Right hindlimb (tissue), 1 donor: ENCODE measurements around the gene ANKFN1.
"Not testable (repeated sequence)": the region's sequence is repeated elsewhere in the genome, so short reads cannot be mapped to it uniquely, and the experiment has no call there.

Source experiments
- DNase-seq: peaks from one replicate; pipeline ENCODE4 v3.0.0-alpha.2; 2018

Gene ANKFN1

DNA sequence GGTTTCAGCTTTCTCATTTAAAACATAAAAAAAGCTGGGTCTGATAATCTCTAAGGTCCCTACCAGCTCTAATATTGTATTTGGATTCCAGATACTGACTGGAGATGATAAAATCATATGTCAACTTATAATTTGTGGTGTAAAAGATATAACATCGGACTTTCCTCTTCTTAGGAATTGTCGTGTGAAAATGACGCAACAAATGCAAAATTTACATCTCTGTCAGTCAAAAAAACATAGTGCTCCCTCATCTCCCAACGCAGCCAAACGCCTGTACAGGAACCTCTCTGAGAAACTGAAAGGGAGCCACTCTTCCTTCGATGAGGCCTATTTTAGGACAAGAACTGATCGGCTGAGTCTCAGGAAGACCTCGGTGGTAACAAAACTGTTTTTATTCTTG lies 197.3 kb downstream of the ANKFN1 start:
- no peak for DNase-seq

- DNase-seq, result no peak
Observed at GRCh38 chr17:56351675-56352074, 198.4 kb downstream of the ANKFN1 start.

GRCh38 chr17:56358651-56359050 lies 205.4 kb downstream of the ANKFN1 start:
- DNase-seq, result no peak

DNA sequence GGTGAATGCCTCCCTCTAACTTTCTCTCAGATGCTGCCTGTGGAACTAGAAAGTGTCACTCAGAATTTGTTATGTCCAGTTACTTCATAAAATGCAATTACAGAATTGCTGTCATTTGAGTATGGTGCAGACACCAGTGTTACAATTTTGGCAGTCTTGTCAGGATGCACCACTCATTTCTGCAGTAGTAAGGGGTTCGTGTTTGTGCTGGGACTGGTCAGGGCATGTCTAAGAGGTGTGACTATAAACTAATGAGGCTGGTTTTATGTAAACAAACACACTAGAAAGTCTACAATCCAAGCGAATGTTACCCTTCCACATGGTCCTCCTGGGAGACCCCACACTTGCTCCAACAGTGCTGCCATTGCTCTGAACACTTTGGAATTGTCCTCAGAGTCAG lies 206.2 kb downstream of the ANKFN1 start:
- no peak for DNase-seq

DNA sequence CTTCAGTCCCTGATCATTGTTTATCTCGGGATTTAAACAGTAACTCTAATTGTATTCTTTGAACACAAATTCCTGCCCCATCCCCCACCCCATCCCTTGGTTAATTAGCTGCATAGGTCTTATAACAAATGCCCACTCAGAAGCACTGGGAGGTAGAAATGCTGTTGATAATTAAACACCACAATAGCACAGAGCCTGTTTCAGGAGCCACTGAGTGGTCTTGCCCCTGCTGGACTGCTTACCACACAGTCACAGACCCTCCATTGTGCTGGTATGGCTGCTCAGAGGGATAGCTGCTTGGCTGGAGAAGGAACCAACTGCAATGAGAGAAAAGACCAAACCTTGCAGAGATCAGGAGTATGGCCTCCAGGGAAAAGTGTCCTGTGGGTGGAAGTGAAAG lies 214.1 kb downstream of the ANKFN1 start:
- no peak for DNase-seq

DNA sequence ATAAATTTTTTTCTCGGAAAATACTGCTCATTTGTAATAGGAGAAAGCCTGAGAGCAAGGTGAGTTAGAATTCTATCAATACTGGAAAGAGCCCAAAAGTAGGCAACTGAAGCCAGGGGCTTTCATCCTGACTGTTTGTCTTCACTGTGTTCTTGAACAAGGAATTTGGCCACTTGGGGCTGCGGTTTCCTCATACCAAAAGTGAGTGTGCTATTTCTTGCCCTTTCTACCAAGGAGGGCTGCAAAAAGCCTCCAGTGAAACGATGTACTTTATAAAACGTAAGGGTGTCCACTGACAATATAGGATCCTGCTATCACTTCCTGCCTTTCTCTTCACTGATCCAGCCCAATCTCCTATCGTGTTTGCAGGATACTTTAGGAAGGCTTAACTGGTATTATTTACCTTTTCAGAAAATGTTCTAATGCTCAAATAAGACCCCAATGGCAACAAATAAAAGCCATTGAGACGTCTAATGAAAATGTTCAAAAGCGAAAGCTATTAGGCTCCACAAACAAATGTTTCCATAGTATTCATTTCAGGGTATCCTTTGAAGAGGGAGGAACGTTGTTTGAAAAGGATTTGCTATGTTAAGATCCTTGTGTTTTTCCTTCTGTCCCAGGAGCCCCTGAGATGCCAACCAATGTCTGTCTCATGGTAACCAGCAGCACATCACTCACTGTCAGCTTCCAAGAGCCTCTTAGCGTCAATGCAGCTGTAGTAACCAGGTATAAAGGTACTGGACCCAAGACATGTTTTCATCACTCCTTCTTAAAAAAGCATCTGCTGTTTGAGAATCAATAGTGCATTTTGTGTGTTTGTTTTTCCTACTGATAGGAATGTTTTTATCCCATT lies 220.9 kb downstream of the ANKFN1 start:
- no peak for DNase-seq

DNA sequence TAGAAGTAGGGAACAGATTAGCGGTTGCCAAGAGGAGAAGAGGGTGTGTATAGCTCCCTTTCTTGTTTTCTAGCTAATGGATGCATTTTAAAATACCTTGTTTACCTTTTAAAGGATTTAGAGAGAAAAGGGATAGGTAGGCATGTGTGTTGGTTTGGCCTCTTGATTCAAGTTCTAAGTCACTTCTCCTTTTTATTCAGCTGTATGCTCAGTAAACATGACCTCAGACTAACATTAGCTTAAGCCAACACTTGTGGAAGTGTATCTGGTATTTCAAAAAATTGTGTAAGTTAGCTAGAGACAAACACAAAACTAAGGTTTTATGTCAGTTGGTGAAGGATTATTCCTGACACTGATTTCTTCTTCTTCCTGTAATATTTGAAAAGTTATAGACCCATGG lies 236.1 kb downstream of the ANKFN1 start:
- DNase-seq, result no peak

DNA sequence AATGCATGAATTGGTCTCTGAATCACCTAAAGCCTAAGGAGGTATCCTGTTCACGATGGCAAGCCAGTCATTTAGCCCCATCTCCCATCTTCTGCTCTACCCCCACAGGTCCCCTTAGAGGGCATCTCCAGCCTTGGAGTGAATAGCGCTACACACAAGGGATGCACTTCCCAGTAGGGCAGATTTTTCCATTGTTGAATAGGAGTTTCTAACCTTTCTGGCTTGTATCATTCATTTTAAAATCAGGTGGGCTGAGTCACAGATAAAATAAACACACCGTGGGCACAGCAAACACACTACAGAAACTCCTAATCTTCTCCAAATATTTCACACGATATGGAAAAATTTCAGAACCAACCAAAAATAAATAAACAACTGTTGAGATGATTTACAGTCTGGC lies 239.0 kb downstream of the ANKFN1 start:
- DNase-seq, result no peak

DNA sequence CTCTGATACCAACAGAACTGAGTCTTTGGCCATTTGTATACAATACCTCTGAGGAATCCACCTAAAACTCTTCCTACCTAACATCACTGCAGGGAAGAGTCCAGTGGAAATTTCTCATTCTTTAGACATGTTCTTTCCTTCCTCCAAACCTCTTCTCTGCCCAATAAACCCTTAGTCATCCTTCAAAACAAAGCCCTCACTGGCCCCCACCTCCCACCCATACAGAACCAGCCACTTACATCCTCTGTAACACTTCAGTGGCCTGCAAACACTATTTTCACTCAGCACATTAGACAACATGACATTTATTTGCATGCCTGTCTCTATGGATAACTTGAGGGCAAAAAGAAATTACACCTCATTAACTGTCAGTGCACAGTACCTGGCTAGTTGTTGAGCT lies 239.9 kb downstream of the ANKFN1 start:
- no peak for DNase-seq

DNA sequence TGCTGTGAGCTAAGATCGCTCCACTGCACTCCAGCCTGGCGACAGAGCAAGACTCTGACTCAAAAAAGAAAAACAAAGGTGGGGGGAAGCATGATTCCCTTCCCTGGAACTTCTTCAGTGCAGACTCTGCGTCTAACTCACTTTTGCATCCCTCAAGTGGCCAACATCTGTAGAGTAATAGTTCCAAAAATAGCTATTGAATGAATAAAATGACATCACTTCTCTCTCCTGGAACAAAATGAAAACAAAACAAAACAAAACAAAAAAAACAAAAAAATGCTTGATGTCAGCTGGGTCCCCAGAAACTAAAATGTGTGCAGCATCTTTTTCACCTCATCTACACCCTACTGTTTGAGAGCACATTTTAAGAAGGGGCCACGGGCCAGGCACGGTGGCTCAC lies 242.5 kb downstream of the ANKFN1 start:
- DNase-seq, result no peak

DNA sequence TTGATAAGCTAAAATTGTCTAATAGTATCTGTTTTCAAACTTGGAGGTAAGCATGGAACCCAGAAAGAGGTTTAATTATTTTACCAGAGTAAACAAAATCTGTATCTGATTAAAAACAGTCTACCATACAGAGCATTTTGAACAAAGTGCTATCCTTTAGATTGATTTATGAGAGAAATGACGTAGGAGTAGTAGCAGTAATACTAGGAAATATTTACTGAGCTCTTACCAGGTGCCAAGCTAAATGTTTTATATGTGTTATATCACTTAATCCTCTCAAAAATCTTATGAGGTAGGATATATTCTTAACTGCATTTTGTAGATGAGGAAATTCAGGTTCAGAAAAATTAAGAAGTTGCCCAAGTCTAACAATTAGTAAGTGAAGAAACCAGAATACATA lies 253.8 kb downstream of the ANKFN1 start:
- no peak for DNase-seq

DNA sequence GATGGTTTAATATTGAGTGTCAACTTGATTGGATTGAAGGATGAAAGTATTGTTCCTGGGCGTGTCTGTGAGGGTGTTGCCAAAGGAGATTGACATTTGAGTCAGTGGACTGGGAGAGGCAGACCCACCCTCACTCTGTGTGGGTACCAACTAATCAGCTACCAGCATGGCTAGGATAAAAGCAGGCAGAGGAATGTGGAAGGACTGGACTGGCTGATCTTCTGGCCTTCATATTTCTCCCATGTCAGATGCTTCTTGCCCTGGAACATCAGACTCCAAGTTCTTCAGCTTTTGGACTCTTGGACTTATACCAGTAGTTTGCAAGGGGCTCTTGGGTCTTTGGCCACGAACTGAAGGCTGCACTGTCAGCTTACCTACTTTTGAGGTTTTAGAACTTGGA lies 259.1 kb downstream of the ANKFN1 start:
- not testable (repeated sequence) for DNase-seq

GRCh38 chr17:56416682-56417351 lies 263.5 kb downstream of the ANKFN1 start:
- no peak for DNase-seq

GRCh38 chr17:56424005-56424404 lies 270.7 kb downstream of the ANKFN1 start:
- no peak for DNase-seq

GRCh38 chr17:56424543-56425044 lies 271.3 kb downstream of the ANKFN1 start:
- DNase-seq, result no peak

GRCh38 chr17:56425483-56425882 lies 272.2 kb downstream of the ANKFN1 start:
- DNase-seq, result no peak

DNA sequence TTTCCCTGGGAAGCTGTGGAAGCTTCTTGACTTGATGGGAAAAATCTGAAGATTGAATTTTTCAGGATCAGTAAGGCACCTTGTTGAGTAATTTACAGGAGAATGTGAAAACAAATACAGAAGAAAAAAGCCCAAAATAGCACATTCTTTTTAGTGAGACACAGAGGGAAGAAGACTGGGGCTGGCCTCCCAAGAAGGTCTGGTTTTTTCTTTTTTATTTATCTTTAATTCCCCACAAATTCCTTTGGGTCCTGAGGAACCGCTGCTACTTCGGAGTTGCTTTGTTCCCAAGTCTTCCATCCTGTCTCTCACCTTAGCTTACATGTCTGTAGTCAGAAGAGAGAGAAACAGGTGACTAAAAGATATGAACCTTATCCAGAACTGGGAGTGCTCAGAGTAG lies 273.6 kb downstream of the ANKFN1 start:
- DNase-seq, result no peak

- no peak for DNase-seq
Observed at GRCh38 chr17:56431736-56432135, 278.5 kb downstream of the ANKFN1 start.

DNA sequence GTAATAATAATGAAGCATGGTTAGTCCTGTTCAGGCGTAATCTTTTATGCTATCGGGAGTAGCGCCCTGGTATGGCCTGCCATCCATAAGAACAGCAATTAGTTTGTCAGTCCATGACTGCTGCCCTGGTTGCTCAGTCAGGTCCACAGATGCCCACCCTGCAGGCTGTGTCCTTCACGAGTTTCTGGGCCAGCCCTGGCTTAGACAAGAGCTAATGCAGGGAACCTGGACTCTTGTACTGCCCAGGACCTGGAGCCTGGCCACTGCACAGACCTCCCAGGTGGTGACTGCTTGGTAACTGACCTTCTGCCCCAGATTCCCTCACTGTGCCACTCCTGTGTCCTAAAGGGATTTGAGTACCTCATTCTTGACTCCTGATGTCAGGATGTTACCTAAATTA lies 279.2 kb downstream of the ANKFN1 start:
- DNase-seq, result no peak

- DNase-seq, result no peak
Observed at GRCh38 chr17:56434610-56435009, 281.3 kb downstream of the ANKFN1 start.

DNA sequence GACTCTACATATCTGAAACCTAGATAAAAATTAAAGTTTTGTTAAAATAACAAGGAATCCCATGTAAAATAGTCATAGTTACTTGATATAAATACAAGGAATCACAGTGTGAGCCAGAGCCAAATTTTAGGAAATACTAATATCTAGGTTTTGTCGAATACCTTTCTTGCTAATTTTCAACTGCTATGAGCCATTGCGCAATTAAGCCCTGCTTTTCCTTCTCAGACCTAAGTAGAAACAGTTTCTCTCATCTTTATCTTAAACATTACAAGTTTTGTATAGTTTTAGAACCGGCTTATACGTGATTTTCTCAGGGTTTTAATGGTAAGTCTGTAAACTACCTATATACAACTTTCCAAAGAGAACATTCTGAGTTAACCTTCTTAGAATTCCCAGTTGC lies 282.9 kb downstream of the ANKFN1 start:
- DNase-seq, result no peak

GRCh38 chr17:56440419-56440818 lies 287.1 kb downstream of the ANKFN1 start:
- DNase-seq, result no peak

- DNase-seq, result no peak
Observed at GRCh38 chr17:56441308-56441707, 288.0 kb downstream of the ANKFN1 start.

DNA sequence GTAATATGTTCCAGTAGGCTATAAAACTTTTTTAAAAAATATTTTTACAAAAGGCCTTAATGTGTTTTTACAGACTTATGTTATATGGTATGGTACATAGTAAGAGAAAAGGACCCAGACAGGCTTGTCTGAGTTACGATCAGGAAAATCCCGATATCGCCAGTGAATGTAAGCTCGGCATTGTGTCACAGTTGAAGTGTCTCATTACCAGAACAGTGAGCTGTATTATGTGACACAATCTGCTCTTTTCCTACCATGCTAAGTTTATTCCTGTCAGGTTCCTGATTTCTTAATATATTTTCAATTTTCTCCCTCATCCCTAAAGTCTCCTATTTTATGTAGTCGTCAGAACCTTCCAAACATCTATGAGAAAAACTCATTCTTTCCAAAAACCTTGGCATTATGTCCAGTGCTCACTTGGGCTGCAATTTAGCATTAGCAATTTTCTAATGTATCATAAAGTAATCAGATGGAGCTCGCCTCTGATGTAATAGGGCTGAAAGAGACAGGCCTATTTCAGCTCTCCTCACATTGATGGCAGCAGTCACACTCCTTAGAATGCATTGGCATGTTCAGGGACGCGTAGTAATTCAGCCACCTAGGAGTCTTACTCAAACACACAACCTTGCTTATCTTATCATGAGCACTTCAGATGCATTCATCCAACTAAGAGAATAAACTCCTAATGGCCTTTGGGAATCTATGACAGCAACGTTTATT lies 292.6 kb downstream of the ANKFN1 start:
- DNase-seq, result no peak
